Prostate gland (tissue), 2 donors: ENCODE measurements around the gene SPTSSB. TPM values are rescaled to one million over a fixed set of nuclear protein-coding genes. Genes with fewer than 3 reads are reported as not detected.

Source experiments
- DNase-seq: peaks from one replicate; pipeline ENCODE4 v3.0.0-alpha.2; 2019; ENCODE audit warnings: low spot score
- H3K27ac ChIP-seq, 2 donors: fragments of 200-600 bp; sonication (generic); 2 replicates each; pipeline ENCODE4 v1.5.1; 2017 to 2019
- H3K27me3 ChIP-seq: fragments of 200-600 bp; sonication (generic); replicated peaks from 2 replicates; pipeline ENCODE4 v1.5.1; 2019; ENCODE audit not compliant: insufficient read depth
- H3K36me3 ChIP-seq, 2 donors: fragments of 200-600 bp; sonication (generic); 1 replicate in 1 of 2; 2 replicates in 1 of 2; pipeline versions ENCODE4 v1.5.1 to v1.8.1; 2017 to 2019
- H3K4me1 ChIP-seq: fragments of 200-600 bp; sonication (generic); replicated peaks from 2 replicates; pipeline ENCODE4 v1.5.1; 2019
- H3K4me3 ChIP-seq, 2 donors: fragments of 200-600 bp; sonication (generic); 2 replicates each; pipeline ENCODE4 v1.5.1; 2017 to 2019
- H3K9me3 ChIP-seq: fragments of 200-600 bp; sonication (generic); 2 replicates; pipeline ENCODE4 v1.5.1; 2017
- CTCF ChIP-seq, 4 experiments: fragments of 200-600 bp in 2 of 4; fragments of 450-650 bp in 2 of 4; sonication (generic) in 2 of 4; IDR thresholded peaks; 1 replicate in 3 of 4; 2 replicates in 1 of 4; pipeline ENCODE4 v1.5.1; 2016 to 2019; ENCODE audit warnings: antibody characterized with exemption in 4 of 4, mild to moderate bottlenecking in 2 of 4, moderate library complexity in 2 of 4
- POLR2A ChIP-seq: fragments of 450-650 bp; IDR thresholded peaks from one replicate; pipeline ENCODE4 v1.6.1; 2016; ENCODE audit warnings: antibody characterized with exemption, mild to moderate bottlenecking
- POLR2AphosphoS5 ChIP-seq: sonication (generic); formaldehyde crosslinking; IDR thresholded peaks from one replicate; pipeline ENCODE4 v1.6.1; 2017; ENCODE audit warnings: antibody characterized with exemption
- WGBS: methylation state at CpG from one replicate; pipeline ENCODE4 v1.1.5; 2018; 5-methylcytosine and 5-hydroxymethylcytosine counted together
- intact Hi-C: fragments of 100-400 bp; cut with DNase I; formaldehyde crosslinking; loops from one replicate; pipeline ENCODE4 v1.14.2; 2022
- total RNA-seq, 2 donors: library from RNA; depleted of rRNA; stranded (reverse); fragments of >200 nt; gene quantifications; one replicate each; pipeline ENCODE4 v1.1.0, GENCODE V29; 2016

SPTSSB gene
- total RNA-seq, 2 donors from 2014 or later, result 6.2 to 94.5 TPM

GRCh38 chr3:161392853-161393252, 21.5 kb upstream of the SPTSSB start:
- TF ChIP-seq POLR2A (no peak), POLR2AphosphoS5 (no peak), CTCF (IDR thresholded peaks at IDR 0.05) (no peak)
- Histone ChIP-seq H3K4me1 (no peaks in the 10 kb centered on the region), H3K36me3 (no peaks in the 10 kb centered on the region), H3K27ac (no peak overlapping the region), H3K4me3 (no peak overlapping the region), H3K27me3 (no peaks in the 10 kb centered on the region), H3K9me3 (no peaks in the 10 kb centered on the region)
- DNase-seq, result no peak
- intact Hi-C loops, result no loop called here
- 67% methylated on average over 1 of the region's 1 CpG for WGBS

GRCh38 chr3:161390200-161390599, 18.9 kb upstream of the SPTSSB start:
- H3K4me1 ChIP-seq, result no peaks in the 10 kb centered on the region
- no peak for DNase-seq
- peak overlapping the region in 1 of 2 donors; percentile 33 for H3K27ac ChIP-seq
- H3K4me3 ChIP-seq, result no peak overlapping the region
- no peaks in the 10 kb centered on the region for H3K36me3 ChIP-seq
- WGBS, result 45% methylated on average over 2 of the region's 2 CpGs
- H3K27me3 ChIP-seq, result no peaks in the 10 kb centered on the region
- intact Hi-C loops, result no loop called here
- TF ChIP-seq CTCF (IDR thresholded peaks at IDR 0.05) (no peak), POLR2A (no peak), POLR2AphosphoS5 (peak; percentile 56)
- H3K9me3 ChIP-seq, result no peaks in the 10 kb centered on the region

- no peaks in the 10 kb centered on the region for H3K9me3 ChIP-seq
- H3K4me3 ChIP-seq, result no peak overlapping the region
- H3K36me3 ChIP-seq, result no peaks in the 10 kb centered on the region
- no peaks in the 10 kb centered on the region for H3K4me1 ChIP-seq
- no peak for DNase-seq
- no peak for TF ChIP-seq POLR2AphosphoS5
- TF ChIP-seq POLR2A, result no peak
- no peak for TF ChIP-seq CTCF (IDR thresholded peaks at IDR 0.05)
- intact Hi-C loops, result no loop called here
- 97% methylated on average over 3 of the region's 3 CpGs for WGBS
- H3K27me3 ChIP-seq, result no peaks in the 10 kb centered on the region
- H3K27ac ChIP-seq, result peak overlapping the region in 1 of 2 donors; percentile 33
These were observed 18.2 kb upstream of the SPTSSB start for GRCh38 chr3:161389445-161390035.

GRCh38 chr3:161388855-161389254, 17.5 kb upstream of the SPTSSB start:
- no peak overlapping the region for H3K27ac ChIP-seq
- H3K36me3 ChIP-seq, result no peaks in the 10 kb centered on the region
- H3K4me1 ChIP-seq, result no peaks in the 10 kb centered on the region
- intact Hi-C loops, result no loop called here
- DNase-seq, result no peak
- no peaks in the 10 kb centered on the region for H3K9me3 ChIP-seq
- no peak for TF ChIP-seq CTCF (IDR thresholded peaks at IDR 0.05)
- TF ChIP-seq POLR2A, result no peak
- TF ChIP-seq POLR2AphosphoS5, result no peak
- no peak overlapping the region for H3K4me3 ChIP-seq
- H3K27me3 ChIP-seq, result no peaks in the 10 kb centered on the region

GRCh38 chr3:161386991-161387770, 15.9 kb upstream of the SPTSSB start:
- H3K4me1 ChIP-seq, result no peaks in the 10 kb centered on the region
- no peak overlapping the region for H3K27ac ChIP-seq
- WGBS, result 54% methylated on average over 4 of the region's 4 CpGs
- no peak overlapping the region for H3K4me3 ChIP-seq
- no peaks in the 10 kb centered on the region for H3K27me3 ChIP-seq
- no peaks in the 10 kb centered on the region for H3K36me3 ChIP-seq
- intact Hi-C loops, result no loop called here
- no peak for DNase-seq
- H3K9me3 ChIP-seq, result no peaks in the 10 kb centered on the region
- no peak for TF ChIP-seq POLR2A
- no peak for TF ChIP-seq CTCF (IDR thresholded peaks at IDR 0.05)
- no peak for TF ChIP-seq POLR2AphosphoS5
